ENCODE results near the gene DGKG.

Gene DGKG

GRCh38 chr3:186321746-186322145 is 40.3 kb downstream of the DGKG start:
- TF ChIP-seq CTCF (IDR thresholded peaks at IDR 0.05; ENCODE audit: insufficient read depth, low read length) (no peak), SPI1 (IDR thresholded peaks at IDR 0.05; ENCODE audit: borderline replicate concordance, low read depth) (no peak), GABPA (IDR thresholded peaks at IDR 0.05; ENCODE audit: low read depth) (no peak), POLR2AphosphoS5 (IDR thresholded peaks at IDR 0.05; ENCODE audit: low read depth) (no peak), REST (IDR thresholded peaks at IDR 0.05; ENCODE audit: insufficient replicate concordance, low read depth) (no peak)
- no peak overlapping the region for H3K27ac ChIP-seq (replicated peaks)
- no peaks in the 10 kb centered on the region for H3K27me3 ChIP-seq (ENCODE audit: insufficient read depth, poor library complexity, severe bottlenecking)
- no peak overlapping the region for H3K4me3 ChIP-seq (replicated peaks; ENCODE audit: insufficient read depth, low read length)
- DNase-seq (ENCODE audit: low read depth in 1 of 2, low spot score in 1 of 2), result no peak

- Histone ChIP-seq H3K4me3 (replicated peaks; ENCODE audit: insufficient read depth, low read length) (no peak overlapping the region), H3K27ac (replicated peaks) (no peak overlapping the region), H3K27me3 (ENCODE audit: insufficient read depth, poor library complexity, severe bottlenecking) (no peaks in the 10 kb centered on the region)
- TF ChIP-seq REST (IDR thresholded peaks at IDR 0.05; ENCODE audit: insufficient replicate concordance, low read depth), result no peak
- TF ChIP-seq GABPA (IDR thresholded peaks at IDR 0.05; ENCODE audit: low read depth), result no peak
- TF ChIP-seq POLR2AphosphoS5 (IDR thresholded peaks at IDR 0.05; ENCODE audit: low read depth), result no peak
- no peak for TF ChIP-seq CTCF (IDR thresholded peaks at IDR 0.05; ENCODE audit: insufficient read depth, low read length)
- TF ChIP-seq SPI1 (IDR thresholded peaks at IDR 0.05; ENCODE audit: borderline replicate concordance, low read depth), result no peak
- no peak for DNase-seq (ENCODE audit: low read depth in 1 of 2, low spot score in 1 of 2)
Observed at GRCh38 chr3:186320862-186321568, 41.0 kb downstream of the DGKG start.

- TF ChIP-seq POLR2AphosphoS5 (IDR thresholded peaks at IDR 0.05; ENCODE audit: low read depth) (no peak), SPI1 (IDR thresholded peaks at IDR 0.05; ENCODE audit: borderline replicate concordance, low read depth) (no peak), REST (IDR thresholded peaks at IDR 0.05; ENCODE audit: insufficient replicate concordance, low read depth) (no peak), CTCF (IDR thresholded peaks at IDR 0.05; ENCODE audit: insufficient read depth, low read length) (no peak), GABPA (IDR thresholded peaks at IDR 0.05; ENCODE audit: low read depth) (no peak)
- Histone ChIP-seq H3K27me3 (ENCODE audit: insufficient read depth, poor library complexity, severe bottlenecking) (no peaks in the 10 kb centered on the region), H3K27ac (replicated peaks) (no peak overlapping the region), H3K4me3 (replicated peaks; ENCODE audit: insufficient read depth, low read length) (no peak overlapping the region)
- no peak for DNase-seq (ENCODE audit: low read depth in 1 of 2, low spot score in 1 of 2)
Observed at GRCh38 chr3:186319945-186320344, 42.1 kb downstream of the DGKG start.

Data from HL-60 (cell line).